ENCODE results near the gene ATP2C1. TPM values are rescaled to one million over a fixed set of nuclear protein-coding genes. Genes with fewer than 3 reads are reported as not detected.
"Not testable (repeated sequence)": the region's sequence is repeated elsewhere in the genome, so short reads cannot be mapped to it uniquely, and the experiment has no call there.

The ATP2C1 gene
- total RNA-seq, 2 donors from 2014 or later: 76.8 to 81.3 TPM

- Mint-ChIP-seq H3K4me3 (no peak overlapping the region), H3K27me3 (ENCODE audit: insufficient read depth) (no peaks in the 10 kb centered on the region), H3K27ac (no peak overlapping the region), H3K4me1 (no peaks in the 10 kb centered on the region), H3K36me3 (ENCODE audit: low read depth) (peaks cover 5% of the 10 kb centered on the region), H3K9me3 (peaks cover 2% of the 10 kb centered on the region)
- H3K9me3 ChIP-seq (ENCODE audit: control insufficient read depth, low read length): no peaks in the 10 kb centered on the region
- DNase-seq: no peak
- no peaks in the 10 kb centered on the region for H3K36me3 ChIP-seq (ENCODE audit: control insufficient read depth, insufficient read depth, low read length)
- no peak overlapping the region for H3K4me3 ChIP-seq (ENCODE audit: low read length)
- H3K27ac ChIP-seq (ENCODE audit: low read depth, low read length): no peak overlapping the region
- no peaks in the 10 kb centered on the region for H3K27me3 ChIP-seq (ENCODE audit: control insufficient read depth, insufficient read depth, low read length, poor library complexity, severe bottlenecking)
- WGBS, 2 experiments (ENCODE audit: insufficient coverage in 1 of 2, insufficient read length in 1 of 2): 82 to 85% methylated on average over 4 to 5 of the region's 5 CpGs
- TF ChIP-seq CTCF (conservative IDR thresholded peaks at IDR 0.05): no peak
- no peak overlapping the region for H3K9ac ChIP-seq (ENCODE audit: extremely low read depth, low read length, poor library complexity, severe bottlenecking)
- H3K4me1 ChIP-seq (ENCODE audit: control insufficient read depth, insufficient read depth, low read length): no peaks in the 10 kb centered on the region
Measured at GRCh38 chr3:131036986-131037385, 143.1 kb downstream of the ATP2C1 start.

- Histone ChIP-seq H3K4me1 (ENCODE audit: control insufficient read depth, insufficient read depth, low read length) (no peaks in the 10 kb centered on the region), H3K9ac (ENCODE audit: extremely low read depth, low read length, poor library complexity, severe bottlenecking) (no peak overlapping the region), H3K36me3 (ENCODE audit: control insufficient read depth, insufficient read depth, low read length) (no peaks in the 10 kb centered on the region), H3K4me3 (ENCODE audit: low read length) (no peak overlapping the region), H3K27ac (ENCODE audit: low read depth, low read length) (no peak overlapping the region), H3K27me3 (ENCODE audit: control insufficient read depth, insufficient read depth, low read length, poor library complexity, severe bottlenecking) (no peaks in the 10 kb centered on the region), H3K9me3 (ENCODE audit: control insufficient read depth, low read length) (no peaks in the 10 kb centered on the region)
- no peaks in the 10 kb centered on the region for H3K27me3 Mint-ChIP-seq (ENCODE audit: insufficient read depth)
- 89% methylated on average over 2 of the region's 2 CpGs; no CpG with 5 or more reads in 1 of the 2 experiments for WGBS, 2 experiments (ENCODE audit: insufficient coverage in 1 of 2, insufficient read length in 1 of 2)
- H3K9me3 Mint-ChIP-seq: peaks cover 2% of the 10 kb centered on the region
- peaks cover 10% of the 10 kb centered on the region for H3K36me3 Mint-ChIP-seq (ENCODE audit: low read depth)
- DNase-seq: no peak
- H3K4me3 Mint-ChIP-seq: no peak overlapping the region
- TF ChIP-seq CTCF (conservative IDR thresholded peaks at IDR 0.05): no peak
- H3K27ac Mint-ChIP-seq: no peak overlapping the region
- no peaks in the 10 kb centered on the region for H3K4me1 Mint-ChIP-seq
Measured at GRCh38 chr3:131038326-131038725, 144.4 kb downstream of the ATP2C1 start.

- H3K4me1 Mint-ChIP-seq; H3K36me3 ChIP-seq (ENCODE audit: control insufficient read depth, insufficient read depth, low read length); H3K27me3 Mint-ChIP-seq (ENCODE audit: insufficient read depth); H3K9ac ChIP-seq (ENCODE audit: extremely low read depth, low read length, poor library complexity, severe bottlenecking); H3K9me3 Mint-ChIP-seq; H3K27me3 ChIP-seq (ENCODE audit: control insufficient read depth, insufficient read depth, low read length, poor library complexity, severe bottlenecking); H3K27ac ChIP-seq (ENCODE audit: low read depth, low read length); H3K4me3 Mint-ChIP-seq; H3K4me1 ChIP-seq (ENCODE audit: control insufficient read depth, insufficient read depth, low read length); H3K27ac Mint-ChIP-seq; H3K4me3 ChIP-seq (ENCODE audit: low read length); H3K9me3 ChIP-seq (ENCODE audit: control insufficient read depth, low read length): not testable (repeated sequence)
- 85 to 94% methylated on average over 2 to 10 of the region's 10 CpGs for WGBS, 2 experiments (ENCODE audit: insufficient coverage in 1 of 2, insufficient read length in 1 of 2)
- DNase-seq: peak; percentile 60
- peaks cover 15% of the 10 kb centered on the region for H3K36me3 Mint-ChIP-seq (ENCODE audit: low read depth)
Measured at GRCh38 chr3:131042271-131042985, 148.5 kb downstream of the ATP2C1 start.

All from endodermal cell (in vitro differentiated cells).